Measurements from ENCODE around the gene CNTNAP2. TPM values are rescaled to one million over a fixed set of nuclear protein-coding genes. Genes with fewer than 3 reads are reported as not detected.

CNTNAP2 gene
- total and polyA plus RNA-seq, 2 of the 13 experiments (the other 11 are each of a cell fraction or from before 2014, with no cell fraction given) = 0.40 to 0.42 TPM

DNA sequence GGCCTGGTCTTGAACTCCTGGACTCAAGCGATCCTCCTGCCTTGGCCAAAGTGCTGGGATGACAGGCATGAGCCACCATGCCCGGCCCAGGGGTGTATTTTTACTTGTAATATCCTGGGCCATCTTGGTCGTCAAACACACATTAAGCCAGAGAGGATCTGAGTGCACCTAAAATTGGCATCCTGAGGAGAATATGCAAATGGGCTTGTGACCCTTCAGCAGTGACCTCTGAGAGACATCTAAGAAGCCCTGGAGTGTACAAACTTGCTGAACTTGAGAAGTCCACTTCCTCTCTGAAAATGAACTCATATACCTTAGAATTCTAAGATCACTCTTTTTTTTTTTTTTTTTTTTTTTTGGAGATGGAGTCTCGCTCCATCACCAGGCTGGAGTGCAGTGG lies 2102.0 kb downstream of the CNTNAP2 start:
- no peak for DNase-seq (ENCODE audit: low spot score)
- TF ChIP-seq ZNF639 (CRISPR knock-in tag; conservative IDR thresholded peaks at IDR 0.05) = no peak
- TF ChIP-seq KDM4B (CRISPR knock-in tag; IDR thresholded peaks at IDR 0.05) = no peak
- TF ChIP-seq ZNF263 (CRISPR knock-in tag; IDR thresholded peaks at IDR 0.05) = no peak
- no peak for TF ChIP-seq RAD21 (CRISPR knock-in tag; IDR thresholded peaks at IDR 0.05)
- TF ChIP-seq ZBTB39 (CRISPR knock-in tag; IDR thresholded peaks at IDR 0.05) = no peak
- no peak for TF ChIP-seq YEATS2 (CRISPR knock-in tag; IDR thresholded peaks at IDR 0.05; ENCODE audit: borderline replicate concordance)
- TF ChIP-seq GABPA (IDR thresholded peaks at IDR 0.05; ENCODE audit: low read depth, low read length) = no peak
- TF ChIP-seq GABPA (CRISPR knock-in tag; IDR thresholded peaks at IDR 0.05; ENCODE audit: low read depth) = no peak
- no peak for TF ChIP-seq ZNF232 (CRISPR knock-in tag; IDR thresholded peaks at IDR 0.05; ENCODE audit: borderline replicate concordance)
- TF ChIP-seq ZEB1 (IDR thresholded peaks at IDR 0.05; ENCODE audit: insufficient replicate concordance, low read depth) = no peak
- Histone ChIP-seq H2AFZ (ENCODE audit: low read length) (no peak overlapping the region), H3K4me1 (ENCODE audit: insufficient read depth, low read length) (no peaks in the 10 kb centered on the region), H4K20me1 (ENCODE audit: insufficient read depth, low read length) (no peaks in the 10 kb centered on the region), H3K27ac (ENCODE audit: extremely low read length, insufficient read depth, low read length) (no peak overlapping the region), H3K4me2 (ENCODE audit: low read depth, low read length) (no peak overlapping the region), H3K79me2 (ENCODE audit: insufficient read depth, low read length) (no peaks in the 10 kb centered on the region), H3K9me3 (ENCODE audit: low read length) (no peaks in the 10 kb centered on the region), H3K4me3 (replicated peaks in 1 of 3; ENCODE audit: insufficient read depth in 1 of 3, low read depth in 2 of 3, low read length in 3 of 3) (no peak overlapping the region), H3K27me3 (ENCODE audit: control insufficient read depth in 1 of 2, insufficient read depth in 2 of 2, low read length in 2 of 2) (peaks cover 0 to 4% of the 10 kb centered on the region in 2 experiments; a peak in 1 of 5 replicates), H3K9ac (ENCODE audit: insufficient read depth, low read depth, low read length) (no peak overlapping the region), H3K36me3 (replicated peaks in 1 of 2; ENCODE audit: control insufficient read depth in 1 of 2, insufficient read depth in 2 of 2, low read length in 2 of 2) (no peaks in the 10 kb centered on the region)
- in situ Hi-C loops (cut with HindIII; ENCODE audit: extremely low pct_ligation_motif_present, low pct_unique_long_range_greater_than_20kb) = no loop called here
- POLR2A ChIA-PET = no interaction called here
- intact Hi-C loops (cut with micrococcal nuclease; ENCODE audit: unreplicated experiment) = no loop called here
- BruUV-seq (replicated peaks) = no TSS peak
- CTCF ChIA-PET (ENCODE audit: low intra/inter-chr PET ratio, low total read pairs) = no interaction called here
- no peak for FAIRE-seq
- 12% methylated on average over 4 of the region's 4 CpGs for WGBS (ENCODE audit: low lambda C conversion rate)
- no peak for ATAC-seq
